AG04449 (cell line): ENCODE data around the gene PIP4K2C.

ENCODE experiments used
- CTCF ChIA-PET: fragments of 350-600 bp; formaldehyde crosslinking; extraction: SDS; loops from one replicate; lab custom pipeline; 2021; ENCODE audit warnings: antibody characterized with exemption; lab: Yijun Ruan, JAX
- POLR2A ChIA-PET: fragments of 400-600, 350-600 bp; formaldehyde crosslinking; extraction: SDS; loops from one replicate; lab custom pipeline; 2020; ENCODE audit warnings: antibody characterized with exemption, inconsistent platforms; lab: Yijun Ruan, JAX
- DNase-seq: peaks from one replicate; pipeline ENCODE4 v3.0.0-alpha.2; 2010; ENCODE audit warnings: low read depth, low spot score
- H3K4me3 ChIP-seq: 2 replicates; pipeline ENCODE4 v1.5.1; 2011; ENCODE audit warnings: low read depth, mild to moderate bottlenecking, control low read depth, low read length
- TF ChIP-seq, protein P1 (sequence below): IDR thresholded peaks from one replicate; pipeline ENCODE4 v1.5.1; 2011; ENCODE audit warnings: mild to moderate bottlenecking, moderate library complexity, low read length, control low read depth, inconsistent platforms; ENCODE audit not compliant: insufficient read depth; ENCODE audit errors: missing control alignments

Gene PIP4K2C

GRCh38 chr12:57626921-57627445 lies 36.0 kb downstream of the PIP4K2C start:
- no peak overlapping the region for H3K4me3 ChIP-seq
- CTCF ChIA-PET, result interaction anchor here (0.8 to 9.3 kb wide), 4 partner anchors 19 to 278 kb away, joined by 3 to 186 read pairs (median 3); no protein-coding TSS in a partner anchor
- TF ChIP-seq, protein P1, sequence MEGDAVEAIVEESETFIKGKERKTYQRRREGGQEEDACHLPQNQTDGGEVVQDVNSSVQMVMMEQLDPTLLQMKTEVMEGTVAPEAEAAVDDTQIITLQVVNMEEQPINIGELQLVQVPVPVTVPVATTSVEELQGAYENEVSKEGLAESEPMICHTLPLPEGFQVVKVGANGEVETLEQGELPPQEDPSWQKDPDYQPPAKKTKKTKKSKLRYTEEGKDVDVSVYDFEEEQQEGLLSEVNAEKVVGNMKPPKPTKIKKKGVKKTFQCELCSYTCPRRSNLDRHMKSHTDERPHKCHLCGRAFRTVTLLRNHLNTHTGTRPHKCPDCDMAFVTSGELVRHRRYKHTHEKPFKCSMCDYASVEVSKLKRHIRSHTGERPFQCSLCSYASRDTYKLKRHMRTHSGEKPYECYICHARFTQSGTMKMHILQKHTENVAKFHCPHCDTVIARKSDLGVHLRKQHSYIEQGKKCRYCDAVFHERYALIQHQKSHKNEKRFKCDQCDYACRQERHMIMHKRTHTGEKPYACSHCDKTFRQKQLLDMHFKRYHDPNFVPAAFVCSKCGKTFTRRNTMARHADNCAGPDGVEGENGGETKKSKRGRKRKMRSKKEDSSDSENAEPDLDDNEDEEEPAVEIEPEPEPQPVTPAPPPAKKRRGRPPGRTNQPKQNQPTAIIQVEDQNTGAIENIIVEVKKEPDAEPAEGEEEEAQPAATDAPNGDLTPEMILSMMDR, result no peak
- DNase-seq, result no peak
- POLR2A ChIA-PET, result interaction anchor here (0.6 kb wide), 1 partner anchor 11 kb away, joined by 3 read pairs; no protein-coding TSS in a partner anchor

DNA sequence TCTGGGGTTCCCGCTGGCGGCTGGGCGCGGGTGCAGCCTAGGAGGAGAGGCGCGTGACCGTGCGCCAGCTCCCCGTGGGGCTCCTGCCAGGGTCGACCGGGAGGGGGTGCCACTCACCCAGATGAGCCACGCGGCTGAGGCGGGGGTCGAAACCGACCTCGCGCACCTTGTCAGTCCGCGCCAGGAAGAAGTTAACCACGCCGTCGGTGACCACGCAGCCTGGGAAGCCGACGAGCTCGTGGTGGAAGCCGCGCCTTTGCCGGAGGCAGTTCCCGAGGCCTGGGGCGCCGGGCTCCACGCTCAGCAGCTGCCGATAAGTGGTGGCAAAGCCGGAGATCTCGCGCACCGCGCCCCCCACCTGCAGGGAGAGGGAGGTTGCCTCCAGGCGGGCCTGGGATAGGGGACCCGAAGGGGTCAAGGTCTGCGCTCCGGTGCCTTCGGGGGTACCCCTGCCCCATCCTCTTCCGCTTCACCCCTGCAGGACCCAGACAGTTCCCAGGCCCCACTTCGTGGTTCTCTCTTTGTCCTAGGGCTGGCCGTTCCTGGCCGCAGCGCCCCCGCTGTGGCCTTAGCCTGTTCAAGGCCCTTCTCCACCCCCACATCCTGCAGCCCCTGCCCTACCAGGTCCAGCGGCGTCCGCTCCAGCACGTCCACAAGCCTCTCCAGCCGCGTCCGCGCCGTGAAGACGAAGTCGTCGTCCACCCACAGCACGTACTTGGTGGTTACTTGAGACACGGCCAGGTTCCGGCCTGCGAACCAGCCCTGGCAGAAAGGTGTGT lies 36.7 kb downstream of the PIP4K2C start:
- H3K4me3 ChIP-seq, result no peak overlapping the region
- CTCF ChIA-PET, result interaction anchor here (0.7 to 8.0 kb wide), 10 partner anchors 7 to 277 kb away, joined by 3 to 159 read pairs (median 4); partner anchors contain the start of gene OS9
- POLR2A ChIA-PET, result interaction anchor here (0.6 kb wide), 2 partner anchors 11 to 81 kb away, joined by 3 read pairs; no protein-coding TSS in a partner anchor
- TF ChIP-seq, protein P1, result no peak
- no peak for DNase-seq

- TF ChIP-seq, protein P1, result no peak
- no peak overlapping the region for H3K4me3 ChIP-seq
- ChIA-PET CTCF (interaction anchor here (0.7 to 8.0 kb wide), 7 partner anchors 8 to 65 kb away, joined by 3 to 159 read pairs (median 4); partner anchors contain the start of gene OS9), POLR2A (interaction anchor here (0.6 kb wide), 1 partner anchor 82 kb away, joined by 3 read pairs; no protein-coding TSS in a partner anchor)
- DNase-seq, result no peak
Observed at GRCh38 chr12:57628280-57629191, 37.5 kb downstream of the PIP4K2C start.

DNA sequence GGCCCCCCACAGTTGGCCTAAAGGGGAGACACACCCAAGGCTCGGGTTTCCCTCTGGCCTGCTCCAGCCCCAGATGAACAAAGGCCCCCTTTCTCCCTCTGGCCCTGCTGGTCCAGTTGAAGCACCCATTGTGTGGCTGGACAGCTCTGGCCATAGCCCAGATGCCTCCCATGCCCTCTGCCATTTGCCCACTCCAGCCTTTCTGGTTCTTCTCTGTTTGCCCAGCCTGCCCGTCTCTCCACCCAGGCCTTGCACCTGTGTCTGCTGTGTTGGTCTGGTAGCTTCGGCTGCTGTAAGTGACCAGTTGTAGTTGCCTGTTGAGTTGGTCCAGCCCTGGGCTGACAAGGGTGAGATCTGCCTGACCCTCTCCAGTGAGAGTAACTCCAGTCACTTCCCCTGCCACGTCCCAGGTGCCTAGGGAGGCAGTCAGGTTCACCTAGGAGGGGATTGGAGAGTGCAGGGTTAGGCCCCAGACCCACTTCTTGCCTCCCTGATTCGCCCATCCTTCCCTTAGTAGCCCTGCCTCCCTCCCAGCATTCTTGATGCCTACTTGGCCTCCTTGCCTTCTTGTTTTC lies 39.0 kb downstream of the PIP4K2C start:
- ChIA-PET POLR2A (no interaction called here), CTCF (interaction anchor here (1.2 to 8.0 kb wide), 8 partner anchors 9 to 94 kb away, joined by 4 to 159 read pairs (median 6); no protein-coding TSS in a partner anchor)
- no peak overlapping the region for H3K4me3 ChIP-seq
- TF ChIP-seq, protein P1, result no peak
- no peak for DNase-seq

- TF ChIP-seq, protein P1, result no peak
- DNase-seq, result no peak
- H3K4me3 ChIP-seq, result no peak overlapping the region
- ChIA-PET CTCF (interaction anchor here (0.9 to 8.0 kb wide), 8 partner anchors 10 to 93 kb away, joined by 3 to 159 read pairs (median 4); no protein-coding TSS in a partner anchor), POLR2A (no interaction called here)
Observed at GRCh38 chr12:57630891-57631433, 40.0 kb downstream of the PIP4K2C start.
